ENCODE results near the gene PRRG4. TPM values are rescaled to one million over a fixed set of nuclear protein-coding genes. Genes with fewer than 3 reads are reported as not detected.
A peak's percentile ranks its signal among the peaks of the same experiment; 100 is the strongest.

PRRG4 gene
- total RNA-seq, 2 donors from 2014 or later, result 2.9 to 3.7 TPM

- H3K9ac ChIP-seq (ENCODE audit: extremely low read depth, low read length, poor library complexity, severe bottlenecking), result no peak overlapping the region
- H3K36me3 Mint-ChIP-seq (ENCODE audit: low read depth), result no peaks in the 10 kb centered on the region
- H3K27ac ChIP-seq (ENCODE audit: low read depth, low read length), result no peak overlapping the region
- no peaks in the 10 kb centered on the region for H3K4me1 Mint-ChIP-seq
- H3K27me3 Mint-ChIP-seq (ENCODE audit: insufficient read depth), result no peaks in the 10 kb centered on the region
- no peak overlapping the region for H3K27ac Mint-ChIP-seq
- H3K9me3 Mint-ChIP-seq, result no peaks in the 10 kb centered on the region
- no peaks in the 10 kb centered on the region for H3K27me3 ChIP-seq (ENCODE audit: control insufficient read depth, insufficient read depth, low read length, poor library complexity, severe bottlenecking)
- no peak overlapping the region for H3K4me3 ChIP-seq (ENCODE audit: low read length)
- H3K4me1 ChIP-seq (ENCODE audit: control insufficient read depth, insufficient read depth, low read length), result no peaks in the 10 kb centered on the region
- TF ChIP-seq, protein P1, sequence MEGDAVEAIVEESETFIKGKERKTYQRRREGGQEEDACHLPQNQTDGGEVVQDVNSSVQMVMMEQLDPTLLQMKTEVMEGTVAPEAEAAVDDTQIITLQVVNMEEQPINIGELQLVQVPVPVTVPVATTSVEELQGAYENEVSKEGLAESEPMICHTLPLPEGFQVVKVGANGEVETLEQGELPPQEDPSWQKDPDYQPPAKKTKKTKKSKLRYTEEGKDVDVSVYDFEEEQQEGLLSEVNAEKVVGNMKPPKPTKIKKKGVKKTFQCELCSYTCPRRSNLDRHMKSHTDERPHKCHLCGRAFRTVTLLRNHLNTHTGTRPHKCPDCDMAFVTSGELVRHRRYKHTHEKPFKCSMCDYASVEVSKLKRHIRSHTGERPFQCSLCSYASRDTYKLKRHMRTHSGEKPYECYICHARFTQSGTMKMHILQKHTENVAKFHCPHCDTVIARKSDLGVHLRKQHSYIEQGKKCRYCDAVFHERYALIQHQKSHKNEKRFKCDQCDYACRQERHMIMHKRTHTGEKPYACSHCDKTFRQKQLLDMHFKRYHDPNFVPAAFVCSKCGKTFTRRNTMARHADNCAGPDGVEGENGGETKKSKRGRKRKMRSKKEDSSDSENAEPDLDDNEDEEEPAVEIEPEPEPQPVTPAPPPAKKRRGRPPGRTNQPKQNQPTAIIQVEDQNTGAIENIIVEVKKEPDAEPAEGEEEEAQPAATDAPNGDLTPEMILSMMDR (conservative IDR thresholded peaks at IDR 0.05), result no peak
- no peak overlapping the region for H3K4me3 Mint-ChIP-seq
- H3K9me3 ChIP-seq (ENCODE audit: control insufficient read depth, low read length), result no peaks in the 10 kb centered on the region
- WGBS, 2 experiments (ENCODE audit: insufficient coverage in 1 of 2, insufficient read length in 1 of 2), result 43 to 72% methylated on average over 2 to 6 of the region's 6 CpGs
- no peaks in the 10 kb centered on the region for H3K36me3 ChIP-seq (ENCODE audit: control insufficient read depth, insufficient read depth, low read length)
- no peak for DNase-seq
These were observed 37.4 kb upstream of the PRRG4 start for GRCh38 chr11:32792111-32792947.

DNA sequence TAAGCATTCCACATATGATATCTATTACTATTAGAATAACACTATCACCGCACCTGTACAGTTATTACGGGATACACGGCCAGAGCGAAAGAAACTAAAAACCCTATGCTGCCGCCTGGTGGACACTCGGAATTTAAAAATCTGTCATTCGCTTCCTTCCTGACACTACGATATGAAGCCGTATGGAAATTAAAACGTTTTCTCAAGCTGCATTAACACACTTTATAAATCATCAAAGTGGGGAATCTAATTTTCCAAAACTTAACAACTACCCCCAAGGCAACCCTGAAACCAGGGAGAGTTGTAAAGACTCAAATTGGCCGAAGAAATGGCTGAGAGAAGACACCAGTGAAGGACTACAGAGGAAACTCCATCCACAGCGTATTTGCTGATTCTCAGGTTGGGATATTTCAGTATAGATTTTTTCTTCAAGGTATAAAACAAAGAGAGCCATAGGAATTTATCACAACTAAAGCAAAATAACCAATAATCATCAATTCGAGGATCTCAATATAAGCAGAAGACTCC, 36.7 kb upstream of the PRRG4 start:
- no peaks in the 10 kb centered on the region for H3K4me1 Mint-ChIP-seq
- Histone ChIP-seq H3K36me3 (ENCODE audit: control insufficient read depth, insufficient read depth, low read length) (no peaks in the 10 kb centered on the region), H3K9ac (ENCODE audit: extremely low read depth, low read length, poor library complexity, severe bottlenecking) (no peak overlapping the region), H3K4me3 (ENCODE audit: low read length) (no peak overlapping the region), H3K4me1 (ENCODE audit: control insufficient read depth, insufficient read depth, low read length) (no peaks in the 10 kb centered on the region), H3K27ac (ENCODE audit: low read depth, low read length) (no peak overlapping the region), H3K9me3 (ENCODE audit: control insufficient read depth, low read length) (no peaks in the 10 kb centered on the region), H3K27me3 (ENCODE audit: control insufficient read depth, insufficient read depth, low read length, poor library complexity, severe bottlenecking) (no peaks in the 10 kb centered on the region)
- peak; percentile 80 for DNase-seq
- 34 to 40% methylated on average over 11 to 13 of the region's 13 CpGs for WGBS, 2 experiments (ENCODE audit: insufficient coverage in 1 of 2, insufficient read length in 1 of 2)
- TF ChIP-seq, protein P1 (conservative IDR thresholded peaks at IDR 0.05), result peak; percentile 85
- H3K4me3 Mint-ChIP-seq, result no peak overlapping the region
- H3K9me3 Mint-ChIP-seq, result no peaks in the 10 kb centered on the region
- no peak overlapping the region for H3K27ac Mint-ChIP-seq
- H3K27me3 Mint-ChIP-seq (ENCODE audit: insufficient read depth), result no peaks in the 10 kb centered on the region
- no peaks in the 10 kb centered on the region for H3K36me3 Mint-ChIP-seq (ENCODE audit: low read depth)

GRCh38 chr11:32794439-32794838, 35.3 kb upstream of the PRRG4 start, which contains the start of gene CCDC73:
Gene CCDC73 (minus strand): TSS chr11:32794662. CDS start chr11:32760243, 34,419 bp downstream.
- Histone ChIP-seq H3K36me3 (ENCODE audit: control insufficient read depth, insufficient read depth, low read length) (no peaks in the 10 kb centered on the region), H3K9me3 (ENCODE audit: control insufficient read depth, low read length) (no peaks in the 10 kb centered on the region), H3K4me1 (ENCODE audit: control insufficient read depth, insufficient read depth, low read length) (no peaks in the 10 kb centered on the region), H3K27ac (ENCODE audit: low read depth, low read length) (no peak within 1 kb of the TSS), H3K4me3 (ENCODE audit: low read length) (no peak within 1 kb of the TSS), H3K27me3 (ENCODE audit: control insufficient read depth, insufficient read depth, low read length, poor library complexity, severe bottlenecking) (no peaks in the 10 kb centered on the region), H3K9ac (ENCODE audit: extremely low read depth, low read length, poor library complexity, severe bottlenecking) (no peak within 1 kb of the TSS)
- DNase-seq, result no peak
- Mint-ChIP-seq H3K27me3 (ENCODE audit: insufficient read depth) (no peaks in the 10 kb centered on the region), H3K4me1 (no peaks in the 10 kb centered on the region), H3K27ac (no peak within 1 kb of the TSS), H3K9me3 (no peaks in the 10 kb centered on the region), H3K36me3 (ENCODE audit: low read depth) (no peaks in the 10 kb centered on the region), H3K4me3 (no peak within 1 kb of the TSS)
- 93 to 96% methylated on average over 9 to 12 of the region's 12 CpGs for WGBS, 2 experiments (ENCODE audit: insufficient coverage in 1 of 2, insufficient read length in 1 of 2)
- TF ChIP-seq, protein P1 (conservative IDR thresholded peaks at IDR 0.05), result no peak

Data from endodermal cell (in vitro differentiated cells).